Astrocyte of the hippocampus (primary cell): ENCODE measurements around the gene SEMA4G.
"Not testable (repeated sequence)": the region's sequence is repeated elsewhere in the genome, so short reads cannot be mapped to it uniquely, and the experiment has no call there.

Experiments used
- DNase-seq: peaks from one replicate; pipeline ENCODE4 v3.0.0; 2011; ENCODE audit warnings: low read depth, low spot score

Gene SEMA4G

DNA sequence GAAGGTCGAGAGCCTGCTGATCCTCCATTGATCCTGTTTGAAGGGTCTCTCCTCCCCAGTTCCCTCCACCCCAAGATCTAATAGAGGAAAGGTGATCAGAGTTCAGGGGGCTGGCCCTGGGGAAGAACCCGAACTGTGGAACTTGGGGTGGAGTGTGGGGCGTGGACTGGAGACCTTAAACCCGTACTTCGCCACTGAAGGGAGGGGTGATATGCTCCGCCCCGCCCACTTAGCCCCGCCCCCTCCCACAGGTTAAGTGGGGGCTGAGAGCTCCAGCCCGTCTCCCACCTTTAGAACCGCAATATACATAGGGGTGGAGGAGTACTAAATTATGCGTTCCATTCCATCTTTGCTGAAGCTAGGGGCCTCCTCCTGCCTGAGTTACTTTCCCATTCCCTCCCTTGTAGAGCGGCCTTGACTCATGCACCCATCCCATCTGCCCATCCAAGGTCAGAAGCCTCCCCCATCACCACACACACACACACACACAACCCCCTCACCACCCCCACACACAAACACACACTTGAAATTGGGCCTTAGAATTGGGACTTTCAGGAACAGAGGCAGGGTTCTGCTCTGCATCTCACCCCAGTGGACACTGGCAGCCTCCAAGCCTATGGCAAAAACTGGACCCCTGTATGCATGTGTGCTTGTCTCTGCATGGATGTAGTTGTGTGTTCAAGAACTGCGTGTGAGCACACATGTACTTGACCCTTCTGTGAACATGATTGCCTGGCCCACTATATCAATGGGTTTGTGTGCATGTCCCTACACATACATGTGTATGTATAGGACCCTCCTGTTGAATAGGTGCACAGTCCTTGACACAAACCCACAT, 991 bp downstream of the SEMA4G start:
- no peak for DNase-seq

DNA sequence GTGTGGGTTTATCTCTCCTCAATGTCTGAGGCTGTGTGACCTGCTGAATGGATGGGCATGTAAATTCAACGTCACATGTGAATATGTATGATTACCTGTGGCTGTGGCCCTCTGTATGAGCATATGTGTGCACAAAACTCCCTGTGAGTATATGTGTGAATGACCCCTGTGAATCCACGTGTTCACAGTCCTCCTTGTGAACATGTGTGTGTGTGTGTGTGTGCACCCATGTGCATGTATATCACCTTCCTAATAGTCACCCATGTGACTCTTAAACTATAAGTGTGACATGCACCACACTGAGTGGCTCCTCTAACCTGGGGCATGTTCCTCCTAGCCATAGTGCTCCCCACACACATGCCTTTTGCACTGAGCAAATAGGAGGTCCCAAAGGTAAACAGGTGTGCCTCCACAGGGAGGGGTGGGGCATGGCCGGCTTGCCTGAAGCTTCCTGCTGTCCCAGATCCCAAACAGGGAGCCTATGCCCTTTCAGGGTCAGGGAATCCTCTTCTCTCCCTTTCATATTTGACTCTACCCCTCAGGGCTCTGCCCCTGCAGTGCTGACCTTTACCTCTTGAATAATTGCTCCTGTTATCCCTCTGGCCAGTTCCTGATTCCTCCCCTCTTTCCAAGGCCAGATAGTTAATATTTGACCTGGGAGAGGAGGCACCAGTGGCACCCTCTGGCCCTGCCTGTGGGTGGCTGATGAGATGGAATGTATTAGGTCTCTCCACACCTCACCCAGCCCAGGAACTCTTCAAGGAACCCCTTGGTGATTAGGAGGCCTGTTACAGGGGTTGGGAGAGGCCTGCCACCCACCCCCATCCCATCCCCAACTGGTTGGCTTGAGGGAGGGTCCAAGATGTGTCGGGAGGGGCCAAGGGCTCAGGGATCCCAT, 1.9 kb downstream of the SEMA4G start:
- no peak for DNase-seq

DNA sequence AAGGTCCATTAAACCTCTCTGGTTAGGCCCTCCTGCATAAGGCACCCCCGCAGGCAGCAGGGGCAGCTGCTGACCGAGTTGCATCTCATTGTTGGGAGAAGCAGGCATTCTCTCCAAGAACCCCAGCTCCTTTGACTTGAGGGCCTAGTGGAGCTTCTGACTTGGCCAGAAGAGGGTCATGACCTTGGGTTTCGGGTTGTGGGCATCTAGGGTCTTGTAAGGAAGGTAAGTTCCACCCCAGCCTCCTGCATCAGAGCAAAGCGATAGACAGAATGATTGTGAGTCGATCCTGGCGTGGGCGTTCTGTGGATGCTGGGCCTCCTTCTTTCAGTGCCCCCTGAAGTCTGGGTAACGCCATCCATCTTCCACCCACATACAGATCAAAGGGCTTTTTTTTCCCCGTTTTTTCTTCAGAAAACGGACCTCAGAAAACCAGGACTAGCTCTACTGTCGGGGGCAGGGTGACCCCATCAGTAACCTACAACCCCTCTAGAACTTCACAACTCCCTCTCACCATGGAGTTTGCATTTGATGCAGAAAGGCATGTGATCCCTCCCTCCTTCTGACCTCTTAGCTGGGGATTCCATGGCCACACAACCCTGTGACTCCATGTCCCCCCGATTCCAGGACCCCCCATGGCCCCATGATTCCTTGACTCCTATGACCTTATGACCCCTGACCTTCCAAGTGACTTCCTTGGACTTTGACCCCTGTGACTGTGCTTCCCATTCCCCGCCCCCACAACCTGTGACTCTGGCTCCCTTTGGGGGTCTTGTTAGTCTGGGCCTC, 3.0 kb downstream of the SEMA4G start:
- no peak for DNase-seq

DNA sequence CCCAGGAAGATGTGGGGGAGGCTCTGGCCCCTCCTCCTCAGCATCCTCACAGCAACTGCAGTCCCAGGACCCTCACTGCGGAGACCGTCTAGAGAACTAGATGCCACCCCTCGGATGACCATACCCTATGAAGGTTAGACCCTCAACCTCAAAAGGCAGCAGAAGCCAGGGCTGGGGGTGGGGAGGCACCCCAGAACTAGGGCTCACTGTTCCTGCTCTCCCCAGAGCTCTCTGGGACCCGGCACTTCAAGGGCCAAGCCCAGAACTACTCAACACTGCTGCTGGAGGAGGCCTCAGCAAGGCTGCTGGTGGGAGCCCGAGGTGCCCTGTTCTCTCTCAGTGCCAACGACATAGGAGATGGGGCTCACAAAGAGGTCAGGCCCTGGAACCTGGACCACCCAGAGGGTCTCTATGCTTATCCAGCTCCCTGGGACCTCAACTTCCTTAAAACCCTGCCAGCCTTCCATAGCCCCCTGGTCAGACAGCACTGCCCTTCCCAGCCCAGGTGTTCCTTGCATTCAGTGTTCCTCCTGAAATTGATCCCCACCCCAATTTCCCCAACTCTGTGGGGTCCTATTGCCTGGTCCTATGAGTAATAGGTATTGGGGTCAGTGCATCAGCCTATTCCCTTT, 3.7 kb downstream of the SEMA4G start:
- no peak for DNase-seq

DNA sequence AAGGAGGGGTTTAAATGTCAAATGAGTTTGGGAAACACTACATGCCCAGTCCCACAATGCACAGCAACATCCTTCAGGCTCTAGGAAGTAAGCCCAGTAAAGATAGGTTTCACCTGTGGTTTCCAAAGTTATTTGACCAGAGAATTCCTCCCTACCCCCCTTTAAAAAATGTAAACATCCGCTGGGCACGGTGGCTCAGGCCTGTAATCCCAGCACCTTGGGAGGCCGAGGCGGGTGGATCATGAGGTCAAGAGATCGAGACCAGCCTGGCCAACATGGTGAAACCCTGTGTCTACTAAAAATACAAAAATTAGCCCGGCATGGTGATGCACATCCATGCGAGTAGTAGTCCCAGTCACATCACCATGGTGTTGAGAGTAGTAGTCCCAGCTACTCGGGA, 6.1 kb downstream of the SEMA4G start:
- not testable (repeated sequence) for DNase-seq

DNA sequence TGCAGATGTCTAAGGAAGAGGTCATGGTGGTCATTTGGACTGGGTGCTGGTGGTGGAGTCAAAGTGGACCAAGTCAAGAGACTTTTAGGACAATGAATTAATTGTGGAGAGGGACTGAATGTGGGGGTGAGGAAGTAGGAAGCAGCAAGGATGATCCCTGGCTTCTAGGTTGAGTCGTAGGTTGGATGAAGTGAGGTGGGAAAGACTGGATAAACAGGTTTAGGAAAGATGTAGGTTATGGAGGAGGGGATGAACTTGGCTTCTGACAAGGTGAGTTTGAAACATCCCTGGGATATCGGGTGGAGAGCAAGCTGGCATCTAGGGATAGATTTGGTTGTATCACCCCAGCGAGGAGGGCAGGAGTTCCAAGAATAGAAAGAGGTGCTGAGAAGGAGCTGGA, 7.6 kb downstream of the SEMA4G start:
- DNase-seq = no peak

DNA sequence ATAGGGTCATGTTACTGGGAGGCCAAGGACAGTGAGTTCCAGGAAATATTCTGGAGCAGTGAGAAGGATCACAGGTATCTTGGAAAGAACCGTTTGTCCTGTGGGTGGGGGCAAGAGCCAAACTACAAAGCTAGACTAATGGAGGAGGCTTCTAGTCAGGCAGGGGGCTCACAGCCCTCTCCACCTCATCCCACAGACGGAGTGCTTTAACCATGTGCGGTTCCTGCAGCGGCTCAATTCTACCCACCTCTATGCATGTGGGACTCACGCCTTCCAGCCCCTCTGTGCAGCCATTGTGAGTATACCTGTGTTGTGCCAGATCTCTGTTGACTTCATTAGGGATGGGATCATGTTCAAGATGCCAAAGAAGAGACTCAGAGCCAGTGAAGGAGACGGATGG, 8.1 kb downstream of the SEMA4G start:
- no peak for DNase-seq

DNA sequence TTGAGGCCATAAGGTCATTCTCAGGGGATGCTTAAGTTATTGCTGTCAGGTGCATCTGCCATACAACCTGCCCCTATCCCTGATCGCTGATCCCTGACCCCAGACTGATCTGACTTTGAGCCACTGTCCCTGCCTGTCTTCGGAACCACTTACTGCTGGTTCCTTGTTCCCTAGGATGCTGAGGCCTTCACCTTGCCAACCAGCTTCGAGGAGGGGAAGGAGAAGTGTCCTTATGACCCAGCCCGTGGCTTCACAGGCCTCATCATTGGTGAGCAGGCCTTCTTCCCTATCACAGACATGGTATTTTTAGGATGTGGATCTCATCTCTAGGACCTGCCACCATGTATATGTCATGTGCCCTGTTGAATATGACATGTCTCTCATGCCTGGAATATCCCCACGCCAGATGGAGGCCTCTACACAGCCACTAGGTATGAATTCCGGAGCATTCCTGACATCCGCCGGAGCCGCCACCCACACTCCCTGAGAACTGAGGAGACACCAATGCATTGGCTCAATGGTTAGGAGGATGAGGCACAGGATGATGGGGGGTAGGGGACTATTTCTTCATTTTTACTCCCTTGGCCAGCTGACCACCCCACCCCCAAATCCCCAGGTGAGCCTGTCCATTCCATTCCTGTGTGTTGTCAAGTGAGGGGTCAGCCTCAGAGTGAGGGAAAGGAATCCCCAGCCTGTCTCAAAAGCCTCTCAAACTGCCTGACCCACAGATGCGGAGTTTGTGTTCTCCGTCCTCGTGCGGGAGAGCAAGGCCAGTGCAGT, 9.0 kb downstream of the SEMA4G start:
- DNase-seq = no peak

DNA sequence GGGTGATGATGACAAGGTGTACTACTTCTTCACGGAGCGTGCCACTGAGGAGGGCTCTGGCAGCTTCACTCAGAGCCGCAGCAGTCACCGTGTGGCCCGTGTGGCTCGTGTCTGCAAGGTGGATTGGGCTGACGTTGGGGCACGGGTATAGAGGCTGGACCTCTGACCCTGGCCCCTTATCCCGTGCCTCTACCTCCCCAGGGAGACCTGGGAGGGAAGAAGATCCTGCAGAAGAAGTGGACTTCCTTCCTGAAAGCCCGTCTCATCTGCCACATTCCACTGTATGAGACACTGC, 9.5 kb downstream of the SEMA4G start:
- DNase-seq = no peak

DNA sequence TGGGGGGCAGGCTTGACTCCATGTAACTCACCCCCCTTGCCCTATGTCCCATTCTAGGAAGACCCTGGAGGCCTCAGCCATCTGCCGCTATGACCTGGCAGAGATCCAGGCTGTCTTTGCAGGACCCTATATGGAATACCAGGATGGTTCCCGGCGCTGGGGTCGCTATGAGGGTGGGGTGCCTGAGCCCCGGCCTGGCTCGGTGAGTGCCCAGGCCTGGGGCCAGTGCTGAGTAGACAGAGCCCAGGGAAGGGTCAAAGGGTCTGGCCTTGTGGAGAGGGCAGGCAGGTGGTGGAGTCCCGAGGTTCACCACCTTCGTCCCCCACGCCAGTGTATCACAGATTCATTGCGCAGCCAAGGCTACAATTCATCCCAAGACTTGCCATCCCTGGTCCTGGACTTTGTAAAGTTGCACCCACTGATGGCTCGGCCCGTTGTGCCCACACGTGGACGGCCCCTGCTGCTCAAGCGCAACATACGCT, 10.5 kb downstream of the SEMA4G start:
- no peak for DNase-seq

DNA sequence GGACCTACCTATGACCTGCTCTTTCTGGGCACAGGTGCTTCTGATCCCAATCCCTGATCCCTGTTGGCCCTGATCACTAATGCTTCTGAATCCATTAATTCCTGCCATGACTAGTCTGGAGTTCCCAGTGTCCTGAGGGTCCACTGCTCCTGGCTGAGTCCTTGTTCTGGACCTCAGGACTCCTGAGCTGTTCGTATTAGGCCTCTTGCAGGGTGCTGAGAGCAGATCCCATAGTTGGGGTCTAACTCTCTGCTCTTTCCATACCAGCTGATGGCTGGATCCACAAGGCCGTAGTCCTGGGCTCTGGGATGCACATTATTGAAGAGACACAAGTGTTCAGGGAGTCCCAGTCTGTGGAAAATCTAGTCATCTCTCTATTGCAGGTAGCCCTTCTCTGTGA, 11.0 kb downstream of the SEMA4G start:
- DNase-seq = no peak

DNA sequence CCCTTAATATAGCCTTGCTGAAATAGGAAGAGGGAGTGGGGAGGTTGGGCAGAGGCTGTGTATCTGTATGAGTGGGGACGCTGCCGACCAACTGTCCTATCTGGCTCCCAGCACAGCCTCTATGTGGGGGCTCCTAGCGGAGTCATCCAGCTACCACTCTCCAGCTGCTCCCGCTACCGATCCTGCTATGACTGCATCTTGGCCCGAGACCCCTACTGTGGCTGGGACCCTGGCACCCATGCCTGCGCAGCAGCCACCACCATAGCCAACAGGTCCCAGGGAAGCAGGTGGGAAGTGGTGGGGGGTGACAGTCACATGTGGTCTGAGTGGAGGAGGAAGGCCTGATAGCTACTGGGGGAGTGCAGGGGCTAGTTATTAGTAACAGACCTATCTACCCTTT, 11.4 kb downstream of the SEMA4G start:
- DNase-seq = no peak

DNA sequence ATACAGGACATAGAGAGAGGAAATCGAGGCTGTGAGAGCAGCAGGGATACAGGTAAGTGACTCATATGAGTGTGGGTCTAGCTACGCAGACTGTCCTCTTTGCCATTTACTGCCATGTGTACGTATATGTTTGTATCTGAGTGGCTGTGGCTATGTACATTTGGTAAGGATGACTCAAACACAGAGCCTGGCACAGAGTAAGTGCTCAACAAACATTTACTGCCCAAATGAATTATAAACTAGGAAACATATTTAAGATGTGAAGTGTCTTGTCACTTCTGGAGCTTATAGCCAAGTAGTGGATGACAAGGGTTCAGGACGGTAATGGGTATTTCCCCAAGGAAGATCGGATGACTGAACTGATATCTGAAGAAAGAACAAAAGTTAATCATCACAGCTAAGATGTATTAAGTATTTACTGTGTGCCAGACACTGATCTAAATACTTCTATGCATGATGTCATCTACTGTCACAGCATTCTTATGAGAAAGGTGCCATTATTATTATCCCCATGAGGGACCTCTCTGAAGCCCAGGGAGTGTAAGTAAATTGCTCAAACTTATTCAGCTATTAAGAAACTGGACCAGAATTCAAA, 12.0 kb downstream of the SEMA4G start:
- DNase-seq = no peak

DNA sequence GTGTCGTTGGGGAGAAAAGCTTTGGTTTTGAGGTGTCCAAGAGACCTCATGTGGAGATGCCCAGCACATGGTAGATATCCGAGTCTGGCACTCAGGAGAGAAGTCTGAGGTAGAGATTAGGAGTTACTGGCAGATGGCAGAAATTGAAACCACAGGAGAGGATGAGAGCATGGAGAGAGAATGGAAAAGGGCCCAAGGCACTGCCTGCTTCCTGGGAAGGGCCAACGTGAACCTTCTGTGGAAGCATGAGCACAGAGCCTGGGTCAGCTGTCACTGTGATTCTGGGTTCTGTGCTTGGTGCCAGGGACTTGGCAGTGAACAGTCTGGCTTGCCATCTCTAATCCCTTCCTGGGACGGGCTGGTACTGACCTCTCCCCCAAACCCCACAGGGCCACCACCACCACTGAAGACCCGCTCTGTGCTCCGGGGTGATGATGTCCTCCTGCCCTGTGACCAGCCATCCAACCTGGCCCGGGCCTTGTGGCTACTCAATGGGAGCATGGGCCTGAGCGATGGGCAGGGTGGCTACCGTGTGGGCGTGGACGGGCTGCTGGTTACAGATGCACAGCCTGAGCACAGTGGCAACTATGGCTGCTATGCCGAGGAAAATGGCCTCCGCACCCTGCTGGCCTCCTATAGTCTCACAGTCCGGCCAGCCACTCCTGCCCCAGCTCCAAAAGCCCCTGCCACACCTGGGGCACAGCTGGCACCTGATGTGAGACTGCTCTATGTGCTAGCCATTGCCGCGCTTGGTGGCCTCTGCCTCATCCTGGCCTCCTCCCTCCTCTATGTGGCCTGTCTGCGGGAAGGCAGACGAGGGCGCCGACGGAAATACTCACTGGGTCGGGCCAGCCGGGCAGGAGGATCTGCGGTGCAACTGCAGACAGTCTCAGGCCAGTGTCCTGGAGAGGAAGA, 13.9 kb downstream of the SEMA4G start:
- no peak for DNase-seq

DNA sequence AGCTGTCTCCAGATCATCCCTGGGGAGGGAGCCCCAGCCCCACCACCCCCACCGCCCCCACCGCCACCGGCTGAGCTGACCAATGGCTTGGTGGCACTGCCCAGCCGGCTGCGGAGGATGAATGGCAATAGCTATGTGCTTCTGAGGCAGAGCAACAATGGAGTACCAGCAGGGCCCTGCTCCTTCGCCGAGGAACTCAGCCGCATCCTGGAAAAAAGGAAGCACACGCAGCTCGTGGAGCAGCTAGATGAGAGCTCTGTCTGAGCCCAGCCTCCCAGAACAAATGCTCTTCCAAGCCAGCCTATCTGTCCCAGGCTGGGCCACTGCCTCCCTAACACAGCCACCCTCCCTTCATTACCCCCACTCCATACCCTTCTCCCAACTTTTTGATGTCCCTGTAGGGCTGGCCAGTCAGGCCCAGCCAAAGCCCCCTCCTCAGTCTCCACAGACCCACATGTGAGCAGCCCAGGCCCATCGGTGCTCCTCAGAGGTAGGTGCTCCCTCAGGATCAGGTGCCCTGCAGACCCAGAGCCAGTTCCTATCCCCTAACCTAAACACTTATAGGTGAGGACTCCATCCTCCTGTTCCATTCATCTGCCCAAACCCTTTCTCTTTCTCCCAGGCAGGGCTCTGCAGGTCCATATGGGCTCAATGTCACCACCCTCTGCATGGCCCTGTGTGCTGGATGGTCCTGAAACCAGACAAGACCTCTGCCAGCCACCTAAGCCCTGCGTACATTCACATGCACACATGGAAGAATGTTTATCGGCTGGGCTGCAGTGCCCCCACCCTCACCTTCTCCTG, 14.8 kb downstream of the SEMA4G start:
- no peak for DNase-seq

DNA sequence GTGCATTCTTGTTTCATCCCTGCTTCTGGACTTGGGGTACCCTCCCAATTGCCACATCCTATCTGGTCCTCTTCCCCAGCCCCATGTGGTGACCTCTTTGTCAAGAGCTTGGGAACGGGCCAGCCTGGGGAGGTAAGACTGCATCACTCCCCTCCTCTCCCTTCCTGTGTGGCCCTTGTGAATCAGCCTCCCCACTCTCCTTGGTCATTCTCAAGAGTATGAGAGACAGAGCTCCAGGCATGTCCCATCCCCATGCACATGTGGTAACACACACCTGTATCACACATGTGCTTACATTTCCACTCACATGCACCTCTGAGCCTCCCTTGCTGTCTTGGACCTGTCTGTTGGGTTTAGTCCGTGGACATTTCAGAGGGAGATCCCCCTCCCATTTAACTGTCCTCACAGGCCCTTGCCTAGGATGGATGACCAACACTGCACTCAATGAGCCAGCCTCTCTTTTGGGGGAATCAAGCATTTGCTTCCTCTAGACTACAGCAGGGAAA, 15.4 kb downstream of the SEMA4G start:
- DNase-seq = no peak

DNA sequence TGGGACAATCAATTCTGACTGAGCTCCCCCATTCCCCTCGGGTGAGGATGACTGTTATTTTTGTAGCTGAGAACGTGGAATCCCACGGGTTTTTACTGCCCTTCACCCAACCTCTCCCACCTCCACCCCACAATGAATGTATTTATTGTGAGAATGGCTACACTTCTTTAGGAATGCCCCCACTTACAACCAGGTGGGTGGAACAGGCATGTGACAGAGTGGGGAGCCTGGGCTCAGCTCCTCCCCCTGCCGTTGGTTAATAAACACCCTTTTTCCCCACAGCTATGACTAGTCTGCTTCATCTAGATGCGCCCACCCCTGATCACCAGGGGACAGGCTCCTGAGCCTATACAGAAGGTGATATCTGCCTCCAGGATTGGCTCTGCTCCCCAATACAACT, 16.0 kb downstream of the SEMA4G start:
- no peak for DNase-seq

DNA sequence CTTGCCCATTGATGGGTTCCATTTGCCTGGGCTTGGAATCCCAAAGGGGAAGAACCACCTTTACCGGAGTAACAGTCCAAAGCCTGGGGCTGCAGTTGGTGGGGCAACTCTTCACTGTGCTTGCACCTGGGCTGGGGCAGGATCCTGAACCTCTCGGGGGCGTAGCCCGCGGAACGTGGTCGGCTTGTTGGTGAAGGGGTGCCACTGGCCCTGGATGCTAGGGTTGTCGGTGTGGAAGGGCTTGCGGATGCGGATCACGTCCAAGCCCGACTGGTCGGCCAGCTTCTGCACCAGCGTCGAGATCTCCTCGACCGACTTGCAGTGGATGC, 17.3 kb downstream of the SEMA4G start:
- DNase-seq = no peak
